ENCODE measurements around the gene GPR4.
"Not testable (repeated sequence)": the region's sequence is repeated elsewhere in the genome, so short reads cannot be mapped to it uniquely, and the experiment has no call there.

Gene GPR4

GRCh38 chr19:45623984-45624383, 22.0 kb upstream of the GPR4 start:
- Histone ChIP-seq H3K27me3 (replicated peaks; ENCODE audit: control insufficient read depth, insufficient read depth, low read length, poor library complexity, severe bottlenecking) (no peaks in the 10 kb centered on the region), H3K4me3 (ENCODE audit: insufficient read depth, low read depth, low read length, poor library complexity, severe bottlenecking) (no peak overlapping the region), H3K27ac (ENCODE audit: insufficient read depth, low read length, poor library complexity, severe bottlenecking) (no peak overlapping the region), H3K4me1 (ENCODE audit: control insufficient read depth, insufficient read depth, low read length, poor library complexity, severe bottlenecking) (no peaks in the 10 kb centered on the region), H3K36me3 (ENCODE audit: control insufficient read depth, insufficient read depth, low read length) (peaks cover 43% of the 10 kb centered on the region), H3K9me3 (ENCODE audit: control insufficient read depth, low read length) (no peaks in the 10 kb centered on the region)
- DNase-seq = no peak

- peaks cover 51% of the 10 kb centered on the region for H3K36me3 ChIP-seq (ENCODE audit: control insufficient read depth, insufficient read depth, low read length)
- no peaks in the 10 kb centered on the region for H3K4me1 ChIP-seq (ENCODE audit: control insufficient read depth, insufficient read depth, low read length, poor library complexity, severe bottlenecking)
- DNase-seq = no peak
- no peak overlapping the region for H3K27ac ChIP-seq (ENCODE audit: insufficient read depth, low read length, poor library complexity, severe bottlenecking)
- H3K9me3 ChIP-seq (ENCODE audit: control insufficient read depth, low read length) = no peaks in the 10 kb centered on the region
- no peak overlapping the region for H3K4me3 ChIP-seq (ENCODE audit: insufficient read depth, low read depth, low read length, poor library complexity, severe bottlenecking)
- no peaks in the 10 kb centered on the region for H3K27me3 ChIP-seq (replicated peaks; ENCODE audit: control insufficient read depth, insufficient read depth, low read length, poor library complexity, severe bottlenecking)
Measured at GRCh38 chr19:45621976-45622503, 20.0 kb upstream of the GPR4 start.

- H3K4me3 ChIP-seq (ENCODE audit: insufficient read depth, low read depth, low read length, poor library complexity, severe bottlenecking) = no peak overlapping the region
- H3K4me1 ChIP-seq (ENCODE audit: control insufficient read depth, insufficient read depth, low read length, poor library complexity, severe bottlenecking) = no peaks in the 10 kb centered on the region
- DNase-seq = no peak
- H3K27me3 ChIP-seq (replicated peaks; ENCODE audit: control insufficient read depth, insufficient read depth, low read length, poor library complexity, severe bottlenecking) = no peaks in the 10 kb centered on the region
- H3K27ac ChIP-seq (ENCODE audit: insufficient read depth, low read length, poor library complexity, severe bottlenecking) = no peak overlapping the region
- peaks cover 50% of the 10 kb centered on the region for H3K36me3 ChIP-seq (ENCODE audit: control insufficient read depth, insufficient read depth, low read length)
- no peaks in the 10 kb centered on the region for H3K9me3 ChIP-seq (ENCODE audit: control insufficient read depth, low read length)
Measured at GRCh38 chr19:45621389-45621788, 19.4 kb upstream of the GPR4 start.

GRCh38 chr19:45616704-45617017, 14.6 kb upstream of the GPR4 start:
- H3K36me3 ChIP-seq (ENCODE audit: control insufficient read depth, insufficient read depth, low read length) = peaks cover 57% of the 10 kb centered on the region
- no peak overlapping the region for H3K4me3 ChIP-seq (ENCODE audit: insufficient read depth, low read depth, low read length, poor library complexity, severe bottlenecking)
- H3K27me3 ChIP-seq (replicated peaks; ENCODE audit: control insufficient read depth, insufficient read depth, low read length, poor library complexity, severe bottlenecking) = no peaks in the 10 kb centered on the region
- DNase-seq = no peak
- no peak overlapping the region for H3K27ac ChIP-seq (ENCODE audit: insufficient read depth, low read length, poor library complexity, severe bottlenecking)
- H3K9me3 ChIP-seq (ENCODE audit: control insufficient read depth, low read length) = no peaks in the 10 kb centered on the region
- peaks cover 7% of the 10 kb centered on the region for H3K4me1 ChIP-seq (ENCODE audit: control insufficient read depth, insufficient read depth, low read length, poor library complexity, severe bottlenecking)

- H3K27me3 ChIP-seq (replicated peaks; ENCODE audit: control insufficient read depth, insufficient read depth, low read length, poor library complexity, severe bottlenecking) = no peaks in the 10 kb centered on the region
- peak; percentile 64 to 74 (median 72) for DNase-seq
- H3K27ac ChIP-seq (ENCODE audit: insufficient read depth, low read length, poor library complexity, severe bottlenecking) = no peak overlapping the region
- peaks cover 51% of the 10 kb centered on the region for H3K36me3 ChIP-seq (ENCODE audit: control insufficient read depth, insufficient read depth, low read length)
- H3K4me3 ChIP-seq (ENCODE audit: insufficient read depth, low read depth, low read length, poor library complexity, severe bottlenecking) = no peak overlapping the region
- H3K9me3 ChIP-seq (ENCODE audit: control insufficient read depth, low read length) = no peaks in the 10 kb centered on the region
- H3K4me1 ChIP-seq (ENCODE audit: control insufficient read depth, insufficient read depth, low read length, poor library complexity, severe bottlenecking) = peaks cover 7% of the 10 kb centered on the region
Measured at GRCh38 chr19:45615795-45616703, 14.0 kb upstream of the GPR4 start.

- H3K36me3 ChIP-seq (ENCODE audit: control insufficient read depth, insufficient read depth, low read length) = peaks cover 43% of the 10 kb centered on the region
- H3K27me3 ChIP-seq (replicated peaks; ENCODE audit: control insufficient read depth, insufficient read depth, low read length, poor library complexity, severe bottlenecking); H3K27ac ChIP-seq (ENCODE audit: insufficient read depth, low read length, poor library complexity, severe bottlenecking): not testable (repeated sequence)
Measured at GRCh38 chr19:45615056-45615455, 13.0 kb upstream of the GPR4 start.

GRCh38 chr19:45613926-45614725, 12.1 kb upstream of the GPR4 start:
- no peak overlapping the region for H3K4me3 ChIP-seq (ENCODE audit: insufficient read depth, low read depth, low read length, poor library complexity, severe bottlenecking)
- no peaks in the 10 kb centered on the region for H3K9me3 ChIP-seq (ENCODE audit: control insufficient read depth, low read length)
- no peak for DNase-seq
- H3K36me3 ChIP-seq (ENCODE audit: control insufficient read depth, insufficient read depth, low read length) = peaks cover 36% of the 10 kb centered on the region
- peak overlapping the region; percentile 16 for H3K27ac ChIP-seq (ENCODE audit: insufficient read depth, low read length, poor library complexity, severe bottlenecking)
- peaks cover 7% of the 10 kb centered on the region for H3K4me1 ChIP-seq (ENCODE audit: control insufficient read depth, insufficient read depth, low read length, poor library complexity, severe bottlenecking)
- H3K27me3 ChIP-seq (replicated peaks; ENCODE audit: control insufficient read depth, insufficient read depth, low read length, poor library complexity, severe bottlenecking) = no peaks in the 10 kb centered on the region

More at GRCh38 chr19:45615056-45615455, 13.0 kb upstream of the GPR4 start:
- not testable (repeated sequence) for DNase-seq; H3K4me3 ChIP-seq (ENCODE audit: insufficient read depth, low read depth, low read length, poor library complexity, severe bottlenecking); H3K4me1 ChIP-seq (ENCODE audit: control insufficient read depth, insufficient read depth, low read length, poor library complexity, severe bottlenecking); H3K9me3 ChIP-seq (ENCODE audit: control insufficient read depth, low read length)

GRCh38 chr19:45608948-45609347, 6.9 kb upstream of the GPR4 start:
- no peak overlapping the region for H3K4me3 ChIP-seq (ENCODE audit: insufficient read depth, low read depth, low read length, poor library complexity, severe bottlenecking)
- H3K27ac ChIP-seq (ENCODE audit: insufficient read depth, low read length, poor library complexity, severe bottlenecking) = no peak overlapping the region
- H3K4me1 ChIP-seq (ENCODE audit: control insufficient read depth, insufficient read depth, low read length, poor library complexity, severe bottlenecking) = peaks cover 8% of the 10 kb centered on the region
- DNase-seq = no peak
- H3K9me3 ChIP-seq (ENCODE audit: control insufficient read depth, low read length) = no peaks in the 10 kb centered on the region
- H3K36me3 ChIP-seq (ENCODE audit: control insufficient read depth, insufficient read depth, low read length) = peaks cover 16% of the 10 kb centered on the region
- H3K27me3 ChIP-seq (replicated peaks; ENCODE audit: control insufficient read depth, insufficient read depth, low read length, poor library complexity, severe bottlenecking) = no peaks in the 10 kb centered on the region

GRCh38 chr19:45607071-45608029, 5.3 kb upstream of the GPR4 start:
- Histone ChIP-seq H3K27me3 (replicated peaks; ENCODE audit: control insufficient read depth, insufficient read depth, low read length, poor library complexity, severe bottlenecking) (peaks cover 9% of the 10 kb centered on the region), H3K36me3 (ENCODE audit: control insufficient read depth, insufficient read depth, low read length) (peaks cover 4% of the 10 kb centered on the region), H3K4me3 (ENCODE audit: insufficient read depth, low read depth, low read length, poor library complexity, severe bottlenecking) (no peak overlapping the region), H3K9me3 (ENCODE audit: control insufficient read depth, low read length) (no peaks in the 10 kb centered on the region), H3K27ac (ENCODE audit: insufficient read depth, low read length, poor library complexity, severe bottlenecking) (no peak overlapping the region), H3K4me1 (ENCODE audit: control insufficient read depth, insufficient read depth, low read length, poor library complexity, severe bottlenecking) (peaks cover 8% of the 10 kb centered on the region)
- peak; percentile 6 to 23 (median 11) for DNase-seq
